GM12891 (cell line): ENCODE results near the gene NME3.

ENCODE experiments used
- POLR2A ChIP-seq: IDR thresholded peaks from 2 replicates; pipeline ENCODE4 v1.6.1; 2011; ENCODE audit warnings: low read depth, low read length, control low read depth
- POLR2AphosphoS5 ChIP-seq: IDR thresholded peaks from 2 replicates; pipeline ENCODE4 v1.6.1; 2011; ENCODE audit warnings: low read depth, low read length, control low read depth
- SPI1 ChIP-seq: IDR thresholded peaks from 2 replicates; pipeline ENCODE4 v1.6.1; 2011; ENCODE audit warnings: low read depth, low read length, control low read depth
- TAF1 ChIP-seq: IDR thresholded peaks from 2 replicates; pipeline ENCODE4 v1.6.1; 2011; ENCODE audit warnings: low read depth, low read length, control low read depth

GRCh38 chr16:1815461-1815860 lies 44.1 kb upstream of the NME3 start:
- TF ChIP-seq POLR2A (no peak), TAF1 (no peak), POLR2AphosphoS5 (no peak), SPI1 (no peak)
